GM13976 (cell line): ENCODE results near the gene ZNF652.
A peak's percentile ranks its signal among the peaks of the same experiment; 100 is the strongest.

Experiments
- DNase-seq: peaks from one replicate; pipeline ENCODE4 v3.0.0; 2012; ENCODE audit warnings: low spot score
- CTCF ChIP-seq: IDR thresholded peaks from 2 replicates; pipeline ENCODE4 v1.5.1; 2012; ENCODE audit warnings: borderline replicate concordance, mild to moderate bottlenecking; ENCODE audit not compliant: insufficient read depth; ENCODE audit errors: extremely low read depth, missing control alignments, control extremely low read depth
- in situ Hi-C: fragments of 300-500 bp; cut with MboI; formaldehyde crosslinking; loops from one replicate; pipeline ENCODE4 v1.12.0; 2022; ENCODE audit warnings: low sequenced_read_pairs, mixed read lengths, inconsistent platforms; ENCODE audit not compliant: unreplicated experiment

ZNF652 gene

GRCh38 chr17:49359990-49360795, 1.9 kb downstream of the ZNF652 start:
- no peak for DNase-seq
- in situ Hi-C loops = no loop called here
- no peak for TF ChIP-seq CTCF

GRCh38 chr17:49358641-49359247, 3.3 kb downstream of the ZNF652 start:
- TF ChIP-seq CTCF = no peak
- DNase-seq = peak; percentile 37

GRCh38 chr17:49357516-49357915, 4.5 kb downstream of the ZNF652 start:
- no peak for DNase-seq
- no peak for TF ChIP-seq CTCF
- in situ Hi-C loops = no loop called here

More at GRCh38 chr17:49358641-49359247, 3.3 kb downstream of the ZNF652 start:
- in situ Hi-C loops = no loop called here

- DNase-seq = no peak
- in situ Hi-C loops = no loop called here
- TF ChIP-seq CTCF = no peak
These were observed 5.7 kb downstream of the ZNF652 start for GRCh38 chr17:49356320-49356719.

- DNase-seq = no peak
- in situ Hi-C loops = no loop called here
- no peak for TF ChIP-seq CTCF
These were observed 8.4 kb downstream of the ZNF652 start for GRCh38 chr17:49353607-49354006.

GRCh38 chr17:49352587-49353154, 9.4 kb downstream of the ZNF652 start:
- TF ChIP-seq CTCF = no peak
- in situ Hi-C loops = no loop called here
- no peak for DNase-seq
